ENCODE results near the gene SPATA17.

The SPATA17 gene

DNA sequence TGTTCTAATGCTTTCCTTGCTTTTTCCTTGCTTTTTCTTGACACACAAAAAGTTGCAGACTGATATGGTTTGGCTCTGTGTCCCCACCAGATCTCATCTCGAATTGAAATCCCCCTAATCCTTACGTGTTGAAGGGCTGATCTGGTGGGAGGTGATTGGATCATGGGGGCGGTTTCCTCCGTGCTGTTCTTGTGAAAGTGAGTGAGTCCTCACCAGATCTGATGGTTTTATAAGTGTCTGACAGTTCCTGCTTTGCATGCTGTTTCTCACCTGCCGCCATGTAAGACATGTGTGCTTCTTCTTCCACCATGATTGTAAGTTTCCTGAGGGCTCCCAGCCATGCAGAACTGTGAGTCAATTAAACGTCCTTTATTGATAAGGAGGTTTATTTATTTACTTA, 11.3 kb downstream of the SPATA17 start:
- H3K4me1 ChIP-seq (ENCODE audit: insufficient read depth, insufficient read length), result no peaks in the 10 kb centered on the region
- TF ChIP-seq ZNF274 (IDR thresholded peaks at IDR 0.05; ENCODE audit: low read depth, low read length) (no peak), YY1 (IDR thresholded peaks at IDR 0.05; ENCODE audit: insufficient read depth, insufficient read length) (no peak), SUZ12 (IDR thresholded peaks at IDR 0.05; ENCODE audit: extremely low read depth, insufficient read depth, insufficient read length) (no peak)
- H3K36me3 ChIP-seq (ENCODE audit: insufficient read depth, insufficient read length, low read length), result no peaks in the 10 kb centered on the region
- no peaks in the 10 kb centered on the region for H3K9me3 ChIP-seq (ENCODE audit: insufficient read depth, low read length)
- DNase-seq (ENCODE audit: low read depth, low spot score), result no peak
- no peak overlapping the region for H3K9ac ChIP-seq (ENCODE audit: insufficient read length, low read depth)
- H3K4me3 ChIP-seq (ENCODE audit: insufficient read length, low read depth), result no peak overlapping the region
- H3K27me3 ChIP-seq (ENCODE audit: insufficient read depth, insufficient read length), result no peaks in the 10 kb centered on the region

DNA sequence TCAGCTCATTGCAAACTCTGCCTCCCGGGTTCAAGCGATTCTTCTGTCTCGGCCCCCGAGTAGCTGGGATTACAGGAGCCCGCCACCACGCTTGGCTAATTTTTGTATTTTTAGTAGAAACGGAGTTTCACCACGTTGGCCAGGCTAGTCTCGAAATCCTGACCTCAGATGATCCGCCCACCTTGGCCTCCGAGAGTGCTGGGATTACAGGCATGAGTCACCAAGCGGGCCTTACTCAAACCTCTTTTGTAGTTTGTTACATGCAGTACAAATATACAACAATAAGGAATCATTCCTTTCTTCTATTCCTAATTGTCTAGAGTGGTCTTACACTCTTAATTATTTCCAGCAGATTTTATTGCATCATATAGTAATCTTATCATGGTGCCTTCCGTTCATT, 16.6 kb downstream of the SPATA17 start:
- no peak overlapping the region for H3K9ac ChIP-seq (ENCODE audit: insufficient read length, low read depth)
- H3K4me1 ChIP-seq (ENCODE audit: insufficient read depth, insufficient read length), result no peaks in the 10 kb centered on the region
- TF ChIP-seq YY1 (IDR thresholded peaks at IDR 0.05; ENCODE audit: insufficient read depth, insufficient read length) (no peak), ZNF274 (IDR thresholded peaks at IDR 0.05; ENCODE audit: low read depth, low read length) (no peak), SUZ12 (IDR thresholded peaks at IDR 0.05; ENCODE audit: extremely low read depth, insufficient read depth, insufficient read length) (no peak)
- H3K4me3 ChIP-seq (ENCODE audit: insufficient read length, low read depth), result no peak overlapping the region
- no peaks in the 10 kb centered on the region for H3K27me3 ChIP-seq (ENCODE audit: insufficient read depth, insufficient read length)
- no peak for DNase-seq (ENCODE audit: low read depth, low spot score)
- no peaks in the 10 kb centered on the region for H3K9me3 ChIP-seq (ENCODE audit: insufficient read depth, low read length)
- no peaks in the 10 kb centered on the region for H3K36me3 ChIP-seq (ENCODE audit: insufficient read depth, insufficient read length, low read length)

DNA sequence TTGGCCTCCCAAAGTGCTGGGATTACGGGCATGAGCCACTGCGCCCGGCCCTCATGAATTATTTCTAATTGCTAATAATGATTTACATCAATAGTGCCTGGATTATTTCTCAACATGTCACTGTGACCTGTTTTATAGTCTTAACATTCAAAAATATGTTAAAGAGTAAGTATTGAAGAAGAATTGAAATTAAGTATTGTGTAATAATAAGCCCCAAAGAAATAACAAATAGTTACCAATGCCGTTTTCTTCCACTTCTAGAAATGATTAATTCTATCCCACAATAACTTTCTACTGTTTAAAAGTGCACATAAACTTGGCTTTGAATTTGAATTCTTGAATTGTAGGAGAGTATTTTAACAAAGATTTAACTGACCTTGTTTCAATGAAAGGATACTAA, 19.5 kb downstream of the SPATA17 start:
- Histone ChIP-seq H3K36me3 (ENCODE audit: insufficient read depth, insufficient read length, low read length) (no peaks in the 10 kb centered on the region), H3K9ac (ENCODE audit: insufficient read length, low read depth) (no peak overlapping the region), H3K4me3 (ENCODE audit: insufficient read length, low read depth) (no peak overlapping the region), H3K4me1 (ENCODE audit: insufficient read depth, insufficient read length) (no peaks in the 10 kb centered on the region), H3K9me3 (ENCODE audit: insufficient read depth, low read length) (no peaks in the 10 kb centered on the region), H3K27me3 (ENCODE audit: insufficient read depth, insufficient read length) (no peaks in the 10 kb centered on the region)
- no peak for DNase-seq (ENCODE audit: low read depth, low spot score)
- no peak for TF ChIP-seq YY1 (IDR thresholded peaks at IDR 0.05; ENCODE audit: insufficient read depth, insufficient read length)
- TF ChIP-seq ZNF274 (IDR thresholded peaks at IDR 0.05; ENCODE audit: low read depth, low read length), result no peak
- TF ChIP-seq SUZ12 (IDR thresholded peaks at IDR 0.05; ENCODE audit: extremely low read depth, insufficient read depth, insufficient read length), result no peak

DNA sequence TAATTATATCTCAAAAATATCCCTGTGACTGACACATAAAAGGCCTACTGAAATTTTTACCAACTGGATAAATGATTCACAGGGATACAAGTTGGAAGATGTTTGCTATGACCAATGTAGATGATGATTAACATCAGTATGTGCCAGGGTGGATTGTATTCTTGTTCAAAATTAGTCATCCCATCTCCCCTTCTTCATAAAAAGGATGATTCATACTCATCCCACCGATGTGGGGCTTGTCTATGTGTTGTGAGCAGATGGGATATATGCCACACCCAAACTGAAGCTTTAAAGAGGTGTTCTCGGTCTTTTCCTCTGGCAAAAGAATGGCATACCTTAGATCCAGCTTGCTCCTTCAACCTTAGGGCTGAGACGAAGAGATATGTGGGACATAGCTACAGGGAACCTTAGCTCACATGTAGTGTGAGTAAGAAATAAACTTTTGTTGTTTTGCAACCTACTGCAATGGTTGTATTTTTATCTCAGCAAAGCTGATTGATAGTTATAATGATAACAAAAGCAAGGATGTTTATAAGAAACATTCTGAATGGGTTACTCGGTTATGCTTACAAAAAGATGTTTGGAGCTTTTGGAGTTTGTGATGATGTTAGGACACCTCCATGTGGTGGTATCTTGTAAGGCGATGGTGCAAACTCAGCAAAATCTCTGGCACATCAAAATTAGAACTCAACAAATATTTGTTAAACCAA, 29.4 kb downstream of the SPATA17 start:
- Histone ChIP-seq H3K9me3 (ENCODE audit: insufficient read depth, low read length) (peaks cover 4% of the 10 kb centered on the region; the same call in 1 of the 2 replicates), H3K9ac (ENCODE audit: insufficient read length, low read depth) (no peak overlapping the region), H3K27me3 (ENCODE audit: insufficient read depth, insufficient read length) (no peaks in the 10 kb centered on the region), H3K4me3 (ENCODE audit: insufficient read length, low read depth) (no peak overlapping the region), H3K4me1 (ENCODE audit: insufficient read depth, insufficient read length) (no peaks in the 10 kb centered on the region), H3K36me3 (ENCODE audit: insufficient read depth, insufficient read length, low read length) (no peaks in the 10 kb centered on the region)
- no peak for TF ChIP-seq SUZ12 (IDR thresholded peaks at IDR 0.05; ENCODE audit: extremely low read depth, insufficient read depth, insufficient read length)
- no peak for TF ChIP-seq YY1 (IDR thresholded peaks at IDR 0.05; ENCODE audit: insufficient read depth, insufficient read length)
- no peak for TF ChIP-seq ZNF274 (IDR thresholded peaks at IDR 0.05; ENCODE audit: low read depth, low read length)
- peak; percentile 5 for DNase-seq (ENCODE audit: low read depth, low spot score)

DNA sequence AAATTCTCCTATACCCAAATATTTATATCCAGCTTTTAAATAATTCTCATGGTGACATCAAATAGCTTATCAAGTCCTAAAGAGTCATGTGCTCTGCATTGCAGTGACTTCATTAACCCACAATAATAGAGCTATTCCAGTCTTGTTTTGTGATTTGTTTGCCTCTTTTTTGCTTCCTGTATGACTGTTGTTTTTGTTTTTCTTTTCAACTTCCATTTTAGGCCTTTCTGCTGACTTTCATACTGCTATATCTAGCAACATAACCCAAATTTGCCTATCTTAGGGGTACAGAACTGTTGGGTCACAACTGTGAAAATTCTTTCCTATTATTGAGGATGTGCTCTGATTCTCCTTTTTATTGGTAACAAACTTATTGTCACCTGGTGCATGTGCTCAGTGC, 30.3 kb downstream of the SPATA17 start:
- no peak overlapping the region for H3K9ac ChIP-seq (ENCODE audit: insufficient read length, low read depth)
- H3K27me3 ChIP-seq (ENCODE audit: insufficient read depth, insufficient read length), result no peaks in the 10 kb centered on the region
- H3K4me3 ChIP-seq (ENCODE audit: insufficient read length, low read depth), result no peak overlapping the region
- no peaks in the 10 kb centered on the region for H3K36me3 ChIP-seq (ENCODE audit: insufficient read depth, insufficient read length, low read length)
- no peaks in the 10 kb centered on the region for H3K4me1 ChIP-seq (ENCODE audit: insufficient read depth, insufficient read length)
- DNase-seq (ENCODE audit: low read depth, low spot score), result no peak
- no peak for TF ChIP-seq YY1 (IDR thresholded peaks at IDR 0.05; ENCODE audit: insufficient read depth, insufficient read length)
- no peak for TF ChIP-seq ZNF274 (IDR thresholded peaks at IDR 0.05; ENCODE audit: low read depth, low read length)
- no peak for TF ChIP-seq SUZ12 (IDR thresholded peaks at IDR 0.05; ENCODE audit: extremely low read depth, insufficient read depth, insufficient read length)
- H3K9me3 ChIP-seq (ENCODE audit: insufficient read depth, low read length), result peaks cover 4% of the 10 kb centered on the region; the same call in 1 of the 2 replicates

DNA sequence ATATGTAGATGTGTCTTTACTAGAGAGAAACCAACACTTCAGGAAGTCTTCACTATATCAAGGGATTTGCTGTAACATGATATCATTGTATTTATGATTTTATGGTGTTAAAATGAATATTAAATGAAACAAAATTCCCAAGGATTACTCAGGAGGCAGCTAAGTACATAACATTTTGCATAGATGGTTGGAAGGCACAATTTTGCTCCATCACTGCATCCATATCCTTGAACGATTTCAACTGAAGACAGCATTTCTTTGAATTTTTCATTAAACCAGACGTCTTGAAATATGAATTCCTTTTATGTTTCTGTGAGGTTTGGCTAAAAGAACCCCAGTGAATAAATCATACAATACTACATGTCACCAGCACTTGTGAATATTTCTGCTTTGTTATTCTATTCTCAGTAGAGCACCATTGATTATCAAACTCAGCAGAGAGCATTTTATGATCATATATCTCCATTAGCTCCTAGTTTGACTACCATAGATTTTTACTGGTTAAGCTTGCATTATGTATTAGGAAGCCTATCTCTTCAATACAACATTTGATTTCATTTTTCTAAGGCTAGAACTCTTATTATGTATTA, 37.3 kb downstream of the SPATA17 start:
- Histone ChIP-seq H3K9ac (ENCODE audit: insufficient read length, low read depth) (no peak overlapping the region), H3K27me3 (ENCODE audit: insufficient read depth, insufficient read length) (no peaks in the 10 kb centered on the region), H3K4me1 (ENCODE audit: insufficient read depth, insufficient read length) (no peaks in the 10 kb centered on the region), H3K9me3 (ENCODE audit: insufficient read depth, low read length) (no peaks in the 10 kb centered on the region), H3K36me3 (ENCODE audit: insufficient read depth, insufficient read length, low read length) (no peaks in the 10 kb centered on the region), H3K4me3 (ENCODE audit: insufficient read length, low read depth) (no peak overlapping the region)
- no peak for DNase-seq (ENCODE audit: low read depth, low spot score)
- TF ChIP-seq YY1 (IDR thresholded peaks at IDR 0.05; ENCODE audit: insufficient read depth, insufficient read length) (no peak), SUZ12 (IDR thresholded peaks at IDR 0.05; ENCODE audit: extremely low read depth, insufficient read depth, insufficient read length) (no peak), ZNF274 (IDR thresholded peaks at IDR 0.05; ENCODE audit: low read depth, low read length) (no peak)

DNA sequence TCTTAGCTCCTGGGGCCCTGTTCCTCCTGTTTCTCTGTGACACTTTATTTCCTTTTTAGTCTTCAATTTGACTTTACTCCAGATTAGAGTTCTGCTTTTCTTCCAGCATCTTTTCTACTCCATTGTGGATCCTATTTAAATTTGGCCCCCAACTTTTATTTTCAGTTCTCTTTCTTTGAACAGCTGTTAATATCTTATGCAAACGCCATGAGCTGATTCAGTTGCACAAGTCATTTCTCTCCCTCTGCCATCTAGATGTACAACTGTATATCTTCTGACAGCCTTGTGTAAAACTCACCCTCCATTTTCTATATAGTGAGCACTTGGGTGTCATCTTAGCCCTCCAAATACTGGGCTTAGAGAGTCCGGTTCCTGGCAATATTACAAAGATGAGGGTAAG, 42.2 kb downstream of the SPATA17 start:
- Histone ChIP-seq H3K36me3 (ENCODE audit: insufficient read depth, insufficient read length, low read length) (no peaks in the 10 kb centered on the region), H3K9me3 (ENCODE audit: insufficient read depth, low read length) (no peaks in the 10 kb centered on the region), H3K9ac (ENCODE audit: insufficient read length, low read depth) (no peak overlapping the region), H3K4me3 (ENCODE audit: insufficient read length, low read depth) (no peak overlapping the region), H3K4me1 (ENCODE audit: insufficient read depth, insufficient read length) (no peaks in the 10 kb centered on the region), H3K27me3 (ENCODE audit: insufficient read depth, insufficient read length) (no peaks in the 10 kb centered on the region)
- TF ChIP-seq ZNF274 (IDR thresholded peaks at IDR 0.05; ENCODE audit: low read depth, low read length), result no peak
- TF ChIP-seq SUZ12 (IDR thresholded peaks at IDR 0.05; ENCODE audit: extremely low read depth, insufficient read depth, insufficient read length), result no peak
- TF ChIP-seq YY1 (IDR thresholded peaks at IDR 0.05; ENCODE audit: insufficient read depth, insufficient read length), result no peak
- DNase-seq (ENCODE audit: low read depth, low spot score), result no peak

All from NT2/D1 (cell line).